ENCODE results near the gene TUBGCP2.

DNA sequence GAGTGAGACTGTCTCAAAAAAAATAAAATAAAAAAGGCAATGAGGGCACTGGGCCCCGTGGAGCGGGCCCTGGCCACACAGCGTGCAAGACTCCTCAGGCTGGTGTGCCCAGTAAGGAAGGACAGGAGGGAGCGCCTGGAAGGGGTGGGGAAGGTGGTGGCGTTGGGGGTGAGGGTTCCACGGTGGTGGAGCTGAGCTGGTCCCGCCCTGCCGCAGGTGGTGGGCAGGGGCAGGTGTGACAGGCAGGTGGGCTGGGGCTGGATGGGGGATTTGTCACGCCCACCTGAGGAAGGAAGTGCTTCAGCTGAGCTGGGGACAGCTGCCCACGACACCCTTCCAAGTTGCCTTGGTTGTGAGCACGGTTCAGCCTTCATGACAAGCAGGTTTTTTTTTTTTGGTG is 37.7 kb upstream of the TUBGCP2 start:
- TF ChIP-seq EZH2 (IDR thresholded peaks at IDR 0.05; ENCODE audit: insufficient read depth, poor library complexity, severe bottlenecking): no peak
- no peak for TF ChIP-seq EZH2phosphoT487 (IDR thresholded peaks at IDR 0.05; ENCODE audit: insufficient read depth, low read depth)

Measured in GM23248 (cell line).